ENCODE measurements around the gene GABRR1. TPM values are rescaled to one million over a fixed set of nuclear protein-coding genes. Genes with fewer than 3 reads are reported as not detected.

The GABRR1 gene
- not detected for total RNA-seq
- under 1 TPM in 1 of 2 donors, not detected in 1; 0.07 TPM for polyA plus RNA-seq
- long read RNA-seq, donor 1: 0 reads
- long read RNA-seq, donor 2: 0 reads
- long read RNA-seq, donor 3: 0 reads

DNA sequence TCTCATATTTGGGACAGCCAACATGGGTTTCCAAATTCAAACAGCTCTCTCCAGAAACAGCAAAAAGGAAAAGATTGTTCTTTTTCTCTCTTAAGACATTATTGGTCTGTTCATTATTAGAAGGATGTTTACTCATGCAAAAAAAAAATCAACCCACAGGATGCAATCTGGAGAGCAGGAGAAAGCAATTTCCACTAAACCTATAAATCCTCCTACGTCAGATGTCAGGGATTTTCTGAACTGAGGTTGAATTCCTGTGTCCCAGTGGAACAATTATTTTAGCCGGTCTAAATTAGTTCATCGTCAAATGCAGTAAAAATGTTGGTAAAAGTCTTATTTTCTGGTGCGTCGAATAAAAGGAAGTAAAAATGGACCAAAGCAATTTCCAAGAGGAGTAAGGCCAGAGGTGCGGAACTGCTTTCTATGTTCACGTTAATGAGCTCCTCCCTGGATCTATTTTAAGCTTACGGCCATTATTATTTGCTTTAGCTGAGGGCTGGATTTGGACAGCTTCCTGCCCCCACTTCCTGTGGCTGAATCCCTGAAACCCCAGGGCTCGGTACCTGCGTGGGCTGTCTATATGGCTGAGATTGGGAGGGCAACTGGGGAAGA, at the start of gene GABRR1:
Gene GABRR1, minus strand, starts transcription at position 60 of the 612 bp plus-strand sequence. Its CDS starts 36 bp downstream, at position 24.
- H3K4me3 ChIP-seq: no peak within 1 kb of the TSS
- intact Hi-C loops (cut with DNase I): no loop called here
- H3K27me3 ChIP-seq: no peaks in the 10 kb centered on the region
- H3K36me3 ChIP-seq: no peaks in the 10 kb centered on the region
- no peak within 1 kb of the TSS for H3K27ac ChIP-seq
- DNase-seq: no peak
- TF ChIP-seq POLR2A (IDR thresholded peaks at IDR 0.05) (no peak), EP300 (IDR thresholded peaks at IDR 0.05) (no peak)
- TF ChIP-seq, protein P1, sequence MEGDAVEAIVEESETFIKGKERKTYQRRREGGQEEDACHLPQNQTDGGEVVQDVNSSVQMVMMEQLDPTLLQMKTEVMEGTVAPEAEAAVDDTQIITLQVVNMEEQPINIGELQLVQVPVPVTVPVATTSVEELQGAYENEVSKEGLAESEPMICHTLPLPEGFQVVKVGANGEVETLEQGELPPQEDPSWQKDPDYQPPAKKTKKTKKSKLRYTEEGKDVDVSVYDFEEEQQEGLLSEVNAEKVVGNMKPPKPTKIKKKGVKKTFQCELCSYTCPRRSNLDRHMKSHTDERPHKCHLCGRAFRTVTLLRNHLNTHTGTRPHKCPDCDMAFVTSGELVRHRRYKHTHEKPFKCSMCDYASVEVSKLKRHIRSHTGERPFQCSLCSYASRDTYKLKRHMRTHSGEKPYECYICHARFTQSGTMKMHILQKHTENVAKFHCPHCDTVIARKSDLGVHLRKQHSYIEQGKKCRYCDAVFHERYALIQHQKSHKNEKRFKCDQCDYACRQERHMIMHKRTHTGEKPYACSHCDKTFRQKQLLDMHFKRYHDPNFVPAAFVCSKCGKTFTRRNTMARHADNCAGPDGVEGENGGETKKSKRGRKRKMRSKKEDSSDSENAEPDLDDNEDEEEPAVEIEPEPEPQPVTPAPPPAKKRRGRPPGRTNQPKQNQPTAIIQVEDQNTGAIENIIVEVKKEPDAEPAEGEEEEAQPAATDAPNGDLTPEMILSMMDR (IDR thresholded peaks at IDR 0.05): no peak
- H3K9me3 ChIP-seq: no peaks in the 10 kb centered on the region
- WGBS, 3 donors: 4 to 5% (median 4%) methylated on average over 10 of the region's 10 CpGs
- no peaks in the 10 kb centered on the region for H3K4me1 ChIP-seq (ENCODE audit: insufficient read depth)

DNA sequence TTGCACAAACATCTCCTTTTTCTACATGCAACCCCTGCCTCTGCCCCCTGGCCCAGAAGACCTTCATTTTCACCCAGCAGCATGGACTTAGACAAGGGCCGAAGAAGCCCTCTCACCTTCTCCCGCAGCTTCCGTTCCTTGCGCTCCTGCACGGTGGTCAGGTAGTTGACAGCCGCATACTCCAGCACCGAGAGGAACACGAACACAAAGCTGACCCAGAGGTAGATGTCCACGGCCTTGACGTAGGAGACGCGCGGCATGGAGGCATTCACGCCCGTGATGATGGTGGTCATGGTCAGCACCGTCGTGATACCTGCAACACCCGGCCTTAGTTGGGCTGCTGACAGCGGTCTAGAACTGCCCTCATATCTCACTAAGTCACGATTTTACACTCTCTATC, 47.1 kb upstream of the GABRR1 start:
- no peaks in the 10 kb centered on the region for H3K9me3 ChIP-seq
- H3K27ac ChIP-seq: no peak overlapping the region
- H3K36me3 ChIP-seq: no peaks in the 10 kb centered on the region
- no peaks in the 10 kb centered on the region for H3K27me3 ChIP-seq
- no peak overlapping the region for H3K4me3 ChIP-seq
- 96 to 97% (median 96%) methylated on average over 20 of the region's 20 CpGs for WGBS, 3 donors
- intact Hi-C loops (cut with DNase I): no loop called here
- TF ChIP-seq POLR2A (IDR thresholded peaks at IDR 0.05): no peak
- TF ChIP-seq, protein P1 (IDR thresholded peaks at IDR 0.05): no peak
- no peak for TF ChIP-seq EP300 (IDR thresholded peaks at IDR 0.05)
- DNase-seq: no peak
- H3K4me1 ChIP-seq (ENCODE audit: insufficient read depth): no peaks in the 10 kb centered on the region

GRCh38 chr6:89260832-89261231, 43.7 kb upstream of the GABRR1 start:
- H3K27ac ChIP-seq: no peak overlapping the region
- intact Hi-C loops (cut with DNase I): no loop called here
- 32 to 42% (median 40%) methylated on average over 5 of the region's 5 CpGs for WGBS, 3 donors

DNA sequence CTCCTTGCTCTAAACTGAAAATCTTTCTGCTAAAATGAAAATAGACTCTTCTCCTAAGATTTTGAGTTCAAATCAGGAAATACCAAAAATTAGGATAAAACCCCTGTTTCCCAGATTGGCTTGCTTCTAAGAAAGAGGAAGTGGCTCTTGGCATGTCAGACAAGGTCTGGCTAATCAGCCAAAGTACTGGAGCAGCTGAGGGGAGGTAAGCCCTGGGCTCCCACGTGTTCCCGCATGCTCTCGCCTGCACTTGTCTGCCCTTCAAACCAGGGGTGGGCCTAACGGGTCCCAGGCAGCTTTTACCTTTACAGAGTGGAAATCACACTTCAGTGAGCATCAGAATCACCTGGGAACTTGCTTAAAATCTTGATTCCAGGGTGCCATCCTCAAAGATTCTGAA, 43.2 kb upstream of the GABRR1 start:
- TF ChIP-seq POLR2A (IDR thresholded peaks at IDR 0.05) (no peak), EP300 (IDR thresholded peaks at IDR 0.05) (no peak)
- TF ChIP-seq, protein P1 (IDR thresholded peaks at IDR 0.05): no peak
- Histone ChIP-seq H3K36me3 (no peaks in the 10 kb centered on the region), H3K27ac (no peak overlapping the region), H3K4me1 (ENCODE audit: insufficient read depth) (no peaks in the 10 kb centered on the region), H3K27me3 (no peaks in the 10 kb centered on the region), H3K9me3 (no peaks in the 10 kb centered on the region), H3K4me3 (no peak overlapping the region)
- WGBS, 3 donors: 44 to 64% (median 57%) methylated on average over 4 of the region's 4 CpGs
- no peak for DNase-seq
- intact Hi-C loops (cut with DNase I): no loop called here

More at GRCh38 chr6:89260832-89261231, 43.7 kb upstream of the GABRR1 start:
- Histone ChIP-seq H3K9me3 (no peaks in the 10 kb centered on the region), H3K4me1 (ENCODE audit: insufficient read depth) (no peaks in the 10 kb centered on the region), H3K27me3 (no peaks in the 10 kb centered on the region), H3K4me3 (no peak overlapping the region), H3K36me3 (no peaks in the 10 kb centered on the region)
- TF ChIP-seq, protein P1 (IDR thresholded peaks at IDR 0.05): no peak
- TF ChIP-seq EP300 (IDR thresholded peaks at IDR 0.05): no peak
- no peak for TF ChIP-seq POLR2A (IDR thresholded peaks at IDR 0.05)
- DNase-seq: no peak

Data from ovary (tissue), 10 donors.